Left colon (tissue), 2 donors: ENCODE measurements around the gene CA6. TPM values are rescaled to one million over a fixed set of nuclear protein-coding genes. Genes with fewer than 3 reads are reported as not detected.
"Not testable (repeated sequence)": the region's sequence is repeated elsewhere in the genome, so short reads cannot be mapped to it uniquely, and the experiment has no call there.

Experiments
- ATAC-seq: fragments of 200-7000 bp; cut with Tn5 transposase; one replicate; pipeline ENCODE4 v1.9.1; 2020; ENCODE audit warnings: mild to moderate bottlenecking, moderate library complexity
- DNase-seq, 2 donors: peaks; one replicate each; pipeline ENCODE4 v3.0.0-alpha.2; 2020
- intact Hi-C, 2 donors: fragments of 100-400 bp; cut with DNase I in 1 of 2; cut with micrococcal nuclease in 1 of 2; formaldehyde crosslinking; loops; one replicate each; pipeline versions ENCODE4 v1.11.2 to v1.14.0; 2022; cut with DNase I, micrococcal nuclease
- total RNA-seq, 2 donors: library from RNA; stranded (reverse); fragmentation: NEBNext Ultra II Directional; extraction: Animal tissue kit (Norgen Biotek cat#: 25700); gene quantifications; one replicate each; pipeline ENCODE4 v1.2.1, GENCODE V29; 2021
- donor health status: DM: no; HTN: no; CAD: no.
- donor health status: DM: yes; HTN: yes; CAD: no.

Gene CA6
- total RNA-seq, 2 donors from 2014 or later = not detected

DNA sequence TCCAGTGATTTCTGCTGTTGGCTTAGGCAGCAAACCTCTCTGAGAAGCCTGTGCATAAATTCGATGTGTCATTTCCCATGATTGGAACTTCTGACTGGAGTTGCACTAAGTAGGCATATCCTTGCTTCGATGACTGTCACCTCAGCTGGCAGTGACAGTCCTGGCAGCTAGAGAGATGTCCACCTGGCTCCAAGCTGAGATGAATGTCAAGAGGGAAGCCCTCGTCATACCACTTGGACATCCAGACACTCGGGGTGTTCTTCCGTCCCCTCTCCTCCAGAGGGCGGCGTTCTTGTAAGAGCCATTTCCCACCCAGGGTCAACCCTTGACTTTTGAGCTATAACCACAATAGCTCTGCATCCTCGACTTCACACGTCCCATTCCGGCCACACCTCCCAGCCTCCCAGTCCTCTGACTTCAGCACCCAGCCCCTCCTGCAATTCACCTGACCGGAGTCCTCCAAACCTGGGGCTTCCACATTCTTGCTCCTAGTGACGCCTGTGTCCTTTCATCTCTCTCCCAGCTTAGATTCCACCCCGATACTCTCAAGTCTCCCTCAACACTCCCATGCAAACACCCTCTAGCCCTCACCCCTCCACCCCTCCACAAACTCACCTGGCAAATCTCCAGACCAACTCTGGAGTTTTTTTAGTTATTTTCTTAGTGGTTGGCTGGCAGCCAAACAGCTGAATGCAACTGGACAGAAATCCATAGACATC, 17.3 kb downstream of the CA6 start:
- ATAC-seq = peak; percentile 84
- intact Hi-C loops = no loop called here
- DNase-seq = peak; percentile 32 to 61

- intact Hi-C loops = no loop called here
- no peak for DNase-seq
- ATAC-seq = no peak
Measured at GRCh38 chr1:8963963-8964362, 18.3 kb downstream of the CA6 start.

DNA sequence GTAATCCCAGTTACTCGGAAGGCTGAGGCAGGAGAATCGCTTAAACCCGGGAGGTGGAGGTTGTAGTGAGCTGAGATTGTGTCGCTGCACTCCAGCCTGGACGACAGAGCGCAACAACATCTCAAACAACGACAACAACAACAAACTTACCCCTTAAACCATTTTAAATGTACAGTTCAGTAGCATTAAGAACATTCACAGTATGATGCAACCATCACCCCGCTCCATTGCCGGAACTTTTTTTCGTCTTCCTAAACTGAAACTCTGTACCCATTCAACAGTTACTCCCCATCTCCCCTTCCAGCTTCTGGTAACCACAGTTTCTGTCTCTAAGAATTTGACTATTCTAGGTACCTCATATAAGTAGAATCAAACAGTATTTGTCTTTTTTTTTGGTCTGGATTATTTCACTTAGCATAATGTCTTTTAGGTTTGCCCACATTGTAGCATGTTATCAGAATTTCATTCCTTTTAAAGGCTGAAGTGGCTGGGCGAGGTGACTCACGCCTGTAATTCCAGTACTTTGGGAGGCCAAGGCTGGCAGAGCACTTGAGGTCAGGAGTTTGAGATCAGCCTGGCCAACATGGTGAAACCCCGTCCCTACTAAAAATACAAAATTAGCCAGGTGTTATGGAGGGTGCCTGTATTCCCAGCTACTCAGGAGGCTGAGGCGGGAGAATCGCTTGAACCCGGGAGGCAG, 19.6 kb downstream of the CA6 start:
- intact Hi-C loops = no loop called here
- ATAC-seq = no peak

GRCh38 chr1:8966606-8967005, 20.9 kb downstream of the CA6 start:
- DNase-seq = no peak
- ATAC-seq = peak; percentile 48
- intact Hi-C loops = no loop called here

More for the DNA sequence above, 19.6 kb downstream of the CA6 start:
- no peak for DNase-seq

DNA sequence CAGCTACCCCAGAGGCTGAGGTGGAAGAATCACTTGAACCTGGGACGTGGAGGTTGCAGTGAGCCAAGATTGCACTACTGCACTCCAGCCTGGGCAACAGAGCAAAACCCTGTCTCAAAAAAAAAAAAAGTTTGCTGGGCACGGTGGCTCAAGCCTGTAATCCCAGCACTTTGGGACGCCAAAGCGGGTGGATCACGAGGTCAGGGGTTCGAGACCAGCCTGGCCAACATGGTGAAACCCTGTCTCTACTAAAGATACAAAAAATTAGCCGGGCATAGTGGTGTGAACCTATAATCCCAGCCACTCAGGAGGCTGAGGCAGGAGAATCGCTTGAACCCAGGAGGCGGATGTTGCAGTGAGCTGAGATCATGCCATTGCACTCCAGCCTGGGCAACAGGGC, 23.2 kb downstream of the CA6 start:
- DNase-seq, intact Hi-C loops, ATAC-seq: not testable (repeated sequence)

GRCh38 chr1:8969937-8970336, 24.3 kb downstream of the CA6 start:
- DNase-seq (no peak), ATAC-seq (no peak)
- intact Hi-C loops = no loop called here

GRCh38 chr1:8970870-8971337, 25.2 kb downstream of the CA6 start:
- intact Hi-C loops = no loop called here
- DNase-seq = no peak
- no peak for ATAC-seq

- no peak for ATAC-seq
- intact Hi-C loops = no loop called here
Measured at GRCh38 chr1:8974551-8974950, 28.9 kb downstream of the CA6 start.

DNA sequence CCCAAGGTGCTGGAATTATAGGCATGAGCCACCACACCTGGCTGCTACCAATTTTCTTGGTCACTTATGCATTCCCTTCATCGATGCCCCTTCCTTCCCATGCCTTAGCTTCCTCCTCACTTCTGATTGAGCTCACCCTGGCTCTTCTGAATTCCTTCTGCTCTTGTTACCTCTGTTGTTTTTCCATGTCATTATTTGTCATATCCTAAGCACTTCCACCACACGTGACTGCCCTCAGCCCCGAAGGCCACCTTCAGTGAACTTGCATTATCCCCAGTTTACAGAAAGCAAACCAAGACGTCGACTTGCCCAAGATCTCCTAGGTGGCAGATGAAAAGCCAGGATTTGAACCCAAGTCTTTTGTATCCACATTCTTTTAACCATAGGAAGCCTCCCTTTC, 30.7 kb downstream of the CA6 start:
- ATAC-seq = no peak
- intact Hi-C loops = no loop called here

More at GRCh38 chr1:8974551-8974950, 28.9 kb downstream of the CA6 start:
- DNase-seq = no peak

GRCh38 chr1:8976896-8977450, 31.3 kb downstream of the CA6 start:
- ATAC-seq (peak; percentile 99), DNase-seq (peak; percentile 73 to 75)
- intact Hi-C loops = no loop called here

More for the DNA sequence above, 30.7 kb downstream of the CA6 start:
- DNase-seq = no peak

GRCh38 chr1:8980656-8981055, 35.0 kb downstream of the CA6 start:
- intact Hi-C loops = no loop called here
- ATAC-seq (no peak), DNase-seq (no peak)

- ATAC-seq (no peak), DNase-seq (no peak)
- intact Hi-C loops = no loop called here
Measured at GRCh38 chr1:8981169-8981568, 35.5 kb downstream of the CA6 start.

DNA sequence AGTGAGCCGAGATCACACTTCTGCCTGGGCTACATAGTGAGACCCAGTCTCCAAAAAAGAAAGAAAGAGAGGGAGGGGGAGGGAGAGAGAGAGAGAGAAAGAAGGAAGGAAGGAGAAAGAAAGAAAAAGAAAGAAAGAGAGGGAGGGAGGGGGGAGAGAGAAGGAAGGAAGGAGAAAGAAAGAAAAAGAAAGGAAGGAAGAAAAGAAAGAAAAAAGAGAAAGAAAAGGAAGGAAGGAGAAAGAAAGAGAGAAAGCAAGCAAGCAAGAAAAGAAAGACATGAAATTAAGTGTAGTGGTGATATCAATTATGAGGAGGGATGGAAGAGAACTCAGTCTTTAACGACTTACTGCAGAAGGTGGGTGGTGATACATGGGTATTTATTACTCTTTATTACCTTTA, 38.5 kb downstream of the CA6 start:
- intact Hi-C loops = no loop called here
- ATAC-seq (no peak), DNase-seq (no peak)

- no peak for ATAC-seq
- no peak for DNase-seq
- intact Hi-C loops = loop anchor here in 1 of 2 donors (5.0 kb wide), 1 partner anchor 68 kb away; no protein-coding TSS in a partner anchor
Measured at GRCh38 chr1:8984990-8985389, 39.3 kb downstream of the CA6 start.

DNA sequence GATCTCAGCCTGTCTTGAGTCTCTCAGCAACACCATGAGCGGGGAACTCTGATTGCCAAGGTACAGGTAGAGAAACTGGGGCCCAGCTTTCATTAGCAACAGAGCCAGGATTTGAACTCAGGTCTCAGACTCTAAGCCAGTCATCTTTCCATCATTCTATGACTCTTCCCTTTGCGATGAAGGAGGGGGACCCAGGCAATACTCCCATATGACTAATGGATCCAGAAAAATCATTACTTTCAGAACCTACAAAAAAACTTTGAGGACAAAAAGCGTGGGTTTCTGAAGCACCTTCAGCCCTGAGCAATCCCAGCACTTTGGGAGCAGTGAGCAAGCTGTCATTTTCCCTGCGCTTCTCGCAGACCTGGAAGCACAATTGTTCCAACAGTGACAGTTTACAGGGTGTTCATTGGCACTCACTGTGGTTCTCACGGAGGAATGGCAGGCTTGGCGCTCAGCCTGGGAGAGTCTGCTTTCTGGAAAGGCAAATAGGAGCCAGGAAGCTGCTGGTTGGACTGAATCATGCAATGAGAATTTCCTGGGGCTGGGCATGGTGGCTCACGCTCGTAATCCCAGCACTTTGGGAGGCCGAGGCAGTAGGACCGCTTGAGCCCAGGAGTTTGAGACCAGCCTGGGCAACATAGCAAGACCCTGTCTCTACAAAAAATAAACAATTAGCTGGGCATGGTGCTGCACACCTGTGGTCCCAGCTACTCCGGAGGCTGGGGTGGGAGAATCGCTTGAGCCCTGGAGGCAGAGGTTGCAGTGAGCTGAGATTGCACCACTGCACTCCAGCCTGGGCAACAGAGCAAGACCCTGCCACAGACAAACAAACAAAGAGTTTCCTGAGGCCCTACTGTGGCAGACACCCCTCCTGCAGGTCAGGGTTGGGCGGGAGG, 40.5 kb downstream of the CA6 start:
- peak; percentile 81 to 87 for DNase-seq
- intact Hi-C loops = loop anchor here in 1 of 2 donors (5.0 kb wide), 1 partner anchor 69 kb away; no protein-coding TSS in a partner anchor
- ATAC-seq = peak; percentile 96

DNA sequence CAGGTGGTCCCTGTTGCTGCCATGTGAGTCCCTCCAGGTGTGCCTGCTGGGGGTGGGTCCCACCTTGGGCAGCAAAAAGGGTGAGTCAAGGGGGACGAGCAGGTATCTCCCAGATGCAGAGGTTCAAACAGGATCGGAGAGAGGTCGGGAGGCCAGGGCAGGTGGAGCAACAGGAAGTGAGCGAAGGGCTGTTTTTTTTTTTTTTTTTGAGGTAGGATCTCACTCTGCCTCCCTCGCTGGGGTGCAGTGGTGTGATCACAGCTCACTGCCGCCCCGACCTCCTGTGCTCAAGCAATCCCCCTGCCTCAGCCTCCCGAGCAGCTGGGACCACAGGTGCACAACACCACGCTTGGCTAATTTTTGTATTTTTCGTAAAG, 41.1 kb downstream of the CA6 start:
- intact Hi-C loops = loop anchor here in 1 of 2 donors (5.0 kb wide), 1 partner anchor 70 kb away; no protein-coding TSS in a partner anchor
- no peak for DNase-seq
- ATAC-seq = no peak

DNA sequence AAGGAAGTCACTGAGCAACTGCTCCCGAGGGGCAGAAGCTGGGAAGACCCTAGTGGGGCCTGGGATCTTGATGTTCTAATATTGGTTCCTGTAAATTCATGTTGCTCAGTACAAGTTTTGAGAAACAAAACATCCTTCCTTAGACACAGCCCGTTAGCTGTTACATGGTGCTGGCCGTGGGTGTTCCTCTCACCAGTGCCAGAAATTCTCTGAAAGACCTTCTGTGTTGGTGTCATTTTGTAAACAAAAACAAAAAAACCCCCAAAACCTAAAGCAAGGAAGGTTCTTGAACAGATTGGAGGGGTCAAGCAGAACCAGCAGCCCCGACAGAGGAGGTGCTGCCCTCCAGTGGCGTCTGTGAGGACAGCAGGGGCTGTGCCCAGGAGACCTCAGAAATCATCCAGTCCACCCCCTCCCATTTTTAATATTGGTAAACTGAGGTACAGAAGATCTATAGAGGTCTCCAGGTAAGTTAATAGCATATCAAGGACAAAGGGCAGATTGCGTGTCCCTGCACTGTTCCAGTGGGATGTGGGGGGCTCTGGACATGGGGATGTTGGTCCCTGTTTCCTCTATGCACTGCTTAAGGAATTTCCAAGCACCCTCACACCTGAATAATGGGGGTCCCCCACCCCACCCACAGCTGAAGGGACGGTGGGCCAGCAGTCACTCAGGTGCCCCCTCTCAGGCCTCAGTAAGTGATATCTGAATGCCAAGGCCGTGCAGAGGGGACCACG, 42.4 kb downstream of the CA6 start:
- DNase-seq = peak in 1 of 2 donors; percentile 60
- peak; percentile 49 for ATAC-seq
- intact Hi-C loops = loop anchor here in 1 of 2 donors (5.0 kb wide), 1 partner anchor 71 kb away; no protein-coding TSS in a partner anchor

GRCh38 chr1:8988618-8988967, 42.9 kb downstream of the CA6 start:
- DNase-seq (no peak), ATAC-seq (no peak)
- intact Hi-C loops = loop anchor here in 1 of 2 donors (5.0 kb wide), 1 partner anchor 71 kb away; no protein-coding TSS in a partner anchor
